Fibroblast of peridontal ligament (primary cell): Measurements from ENCODE around the gene SMTN.
"Not testable (repeated sequence)": the region's sequence is repeated elsewhere in the genome, so short reads cannot be mapped to it uniquely, and the experiment has no call there.

Experiments
- DNase-seq: peaks from one replicate; pipeline ENCODE4 v3.0.0-alpha.2; 2010; ENCODE audit errors: extremely low read depth

SMTN gene

DNA sequence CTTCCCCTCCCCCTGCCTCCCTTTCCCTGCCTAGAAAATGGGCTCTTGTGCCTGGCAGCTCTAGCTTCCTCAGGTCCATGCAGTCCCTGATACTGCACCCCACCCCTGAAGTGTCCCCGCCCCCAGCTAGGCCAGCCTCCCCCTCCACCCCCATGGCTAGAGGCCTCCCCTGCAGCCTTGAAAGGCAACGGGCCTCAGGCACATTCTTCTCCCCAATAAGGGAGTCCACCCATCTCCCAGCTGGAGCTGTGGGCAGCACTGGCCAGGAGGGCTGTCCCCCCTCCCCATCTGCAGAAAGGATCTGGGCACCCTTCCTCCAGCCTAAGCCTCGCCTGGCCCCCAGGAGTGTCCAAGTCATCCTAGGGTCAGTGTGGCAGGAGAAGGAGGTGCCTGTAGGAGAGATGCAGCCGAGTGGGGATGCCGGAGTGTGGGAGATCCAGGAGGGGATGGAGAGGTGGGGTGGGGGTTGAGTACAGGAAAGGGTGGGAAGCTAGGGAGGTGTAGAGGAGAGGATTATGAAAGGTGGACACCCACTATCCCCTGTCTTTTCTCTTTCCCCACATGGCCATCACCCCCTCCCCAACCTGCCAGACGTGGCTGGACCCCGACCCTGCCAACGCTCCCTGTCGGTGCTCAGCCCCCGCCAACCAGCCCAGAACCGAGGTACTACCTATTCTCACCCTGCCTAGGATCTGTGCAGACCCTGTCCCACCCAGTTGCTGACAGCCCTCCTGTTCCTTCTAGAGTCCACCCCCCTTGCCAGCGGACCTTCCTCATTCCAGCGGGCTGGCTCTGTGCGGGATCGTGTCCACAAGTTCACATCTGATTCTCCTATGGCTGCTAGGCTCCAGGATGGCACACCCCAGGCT is 9.3 kb downstream of the SMTN start:
- no peak for DNase-seq

DNA sequence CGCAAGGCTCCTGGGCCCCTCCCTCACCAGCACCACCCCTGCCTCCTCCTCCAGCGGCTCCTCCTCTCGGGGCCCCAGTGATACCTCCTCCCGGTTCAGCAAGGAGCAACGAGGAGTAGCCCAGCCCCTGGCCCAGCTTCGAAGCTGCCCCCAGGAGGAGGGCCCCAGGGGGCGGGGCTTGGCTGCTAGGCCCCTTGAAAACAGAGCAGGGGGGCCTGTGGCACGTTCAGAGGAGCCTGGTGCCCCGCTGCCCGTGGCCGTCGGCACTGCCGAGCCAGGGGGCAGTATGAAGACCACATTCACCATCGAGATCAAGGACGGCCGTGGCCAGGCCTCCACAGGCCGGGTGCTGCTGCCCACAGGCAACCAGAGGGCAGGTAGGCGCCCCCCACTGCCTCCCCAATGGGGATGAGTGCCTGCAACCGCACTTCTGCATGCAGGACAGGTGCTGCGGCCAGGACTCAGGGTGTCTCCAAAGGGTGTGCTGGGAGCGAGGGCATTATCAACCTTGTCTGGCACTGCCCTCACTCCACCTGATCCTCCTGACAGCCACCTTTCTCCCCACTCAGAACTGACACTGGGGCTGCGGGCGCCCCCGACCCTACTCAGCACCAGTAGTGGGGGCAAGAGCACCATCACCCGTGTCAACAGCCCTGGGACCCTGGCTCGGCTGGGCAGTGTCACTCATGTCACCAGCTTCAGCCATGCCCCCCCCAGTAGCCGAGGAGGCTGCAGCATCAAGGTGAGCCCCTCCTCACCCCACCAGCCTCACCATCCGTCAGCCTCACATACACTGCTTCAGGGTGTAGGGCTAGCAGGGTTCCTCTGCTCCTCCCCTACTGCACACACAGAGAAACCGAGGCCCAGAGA is 10.2 kb downstream of the SMTN start:
- DNase-seq = no peak

DNA sequence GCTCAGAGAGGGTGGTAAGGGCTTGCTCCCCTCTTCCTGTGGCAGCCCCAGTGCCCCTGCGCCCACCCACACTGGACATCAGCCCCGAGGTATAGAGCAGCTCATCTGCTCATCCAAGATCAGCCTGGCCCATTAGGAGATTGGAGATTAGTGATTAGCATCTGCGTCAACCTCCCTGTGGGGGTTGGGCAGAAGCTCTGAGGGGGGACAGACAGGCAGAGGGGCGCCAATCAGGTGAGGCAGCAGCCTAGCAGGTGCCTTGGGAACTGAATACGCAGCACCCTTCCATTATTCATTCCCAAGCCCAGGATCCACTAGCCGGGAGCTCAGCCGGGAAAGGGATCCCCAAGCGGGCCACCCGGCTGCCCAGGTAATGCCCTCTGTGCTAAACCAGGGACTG is 11.0 kb downstream of the SMTN start:
- no peak for DNase-seq

DNA sequence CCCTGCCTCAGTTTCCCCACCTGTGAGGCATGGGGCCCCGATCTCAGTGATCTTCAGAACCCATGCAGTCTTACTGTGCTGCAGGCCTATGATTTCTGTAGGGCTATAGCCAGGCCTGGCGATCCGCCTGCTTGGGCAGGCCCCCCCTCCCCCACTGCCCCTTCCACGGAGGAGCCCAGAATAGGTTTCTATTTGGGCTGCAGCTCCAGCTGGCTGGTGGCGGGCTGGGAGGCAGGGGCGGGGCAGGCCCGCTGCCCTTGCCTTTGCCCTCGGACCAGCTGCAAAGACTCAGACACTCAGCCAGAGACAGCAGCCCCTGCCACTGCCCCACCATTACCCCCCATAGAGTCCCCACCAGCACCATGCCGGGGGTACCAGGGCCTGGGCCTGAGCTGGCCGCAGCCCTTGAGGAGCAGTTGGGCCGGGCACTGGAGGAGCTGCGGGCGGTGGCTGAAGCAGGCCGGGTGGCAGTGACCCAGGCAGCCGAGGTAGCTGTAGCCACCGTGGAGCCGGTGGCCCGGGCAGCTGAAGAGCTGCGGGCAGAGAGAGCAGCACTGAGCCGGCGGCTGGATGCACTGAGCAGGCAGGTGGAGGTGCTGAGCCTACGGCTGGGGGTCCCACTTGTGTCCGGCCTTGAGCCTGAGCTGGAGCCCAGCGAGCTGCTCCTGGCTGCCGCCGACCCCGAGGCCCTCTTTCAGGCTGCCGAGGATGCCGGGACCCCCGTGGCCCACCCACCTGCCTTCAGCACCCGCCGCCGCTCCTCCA is 12.2 kb downstream of the SMTN start:
- no peak for DNase-seq

DNA sequence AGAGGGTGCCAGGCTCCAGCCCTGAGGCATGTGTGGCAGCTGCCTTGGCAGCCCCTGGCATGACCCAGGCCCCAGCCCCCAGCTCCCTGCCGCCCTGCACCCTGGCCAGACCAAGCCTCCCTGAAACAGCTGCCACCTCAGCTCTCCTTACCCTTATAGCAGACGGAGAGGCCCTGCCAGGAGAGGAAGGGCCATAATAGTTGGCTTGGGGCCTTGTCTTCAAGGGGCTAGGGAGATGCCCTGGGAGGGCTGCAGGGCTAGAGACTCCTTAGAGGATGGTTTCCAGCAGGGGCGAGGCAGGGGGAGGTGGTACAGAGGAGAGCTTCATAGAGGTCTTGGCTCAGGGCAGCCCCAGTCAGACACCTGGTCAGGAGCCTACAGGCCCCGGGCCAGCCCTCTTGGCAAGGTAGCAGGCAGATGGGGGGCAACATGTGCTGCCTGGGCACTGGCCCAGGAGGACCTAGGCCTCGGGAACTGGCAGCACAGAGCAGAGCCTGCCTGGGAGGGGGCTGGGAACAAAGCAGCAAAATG is 13.0 kb downstream of the SMTN start:
- no peak for DNase-seq

DNA sequence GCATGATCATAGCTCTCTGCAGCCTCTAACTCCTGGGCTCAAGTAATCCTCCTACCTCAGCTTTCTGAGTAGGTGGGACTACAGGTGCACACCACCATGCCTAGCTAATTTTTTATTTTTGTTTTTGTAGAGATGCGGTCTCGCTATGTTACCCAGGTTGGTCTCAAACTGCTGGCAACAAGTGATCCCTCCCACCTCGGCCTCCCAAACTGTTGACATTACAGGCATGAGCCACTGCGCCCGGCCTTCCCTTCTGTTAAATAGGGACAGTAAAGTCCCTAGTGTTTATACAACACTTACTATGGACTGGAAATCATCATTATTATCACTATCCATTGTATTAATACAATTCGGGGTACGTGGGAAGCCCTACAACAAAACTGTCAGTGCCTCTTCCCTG is 13.6 kb downstream of the SMTN start:
- no peak for DNase-seq

DNA sequence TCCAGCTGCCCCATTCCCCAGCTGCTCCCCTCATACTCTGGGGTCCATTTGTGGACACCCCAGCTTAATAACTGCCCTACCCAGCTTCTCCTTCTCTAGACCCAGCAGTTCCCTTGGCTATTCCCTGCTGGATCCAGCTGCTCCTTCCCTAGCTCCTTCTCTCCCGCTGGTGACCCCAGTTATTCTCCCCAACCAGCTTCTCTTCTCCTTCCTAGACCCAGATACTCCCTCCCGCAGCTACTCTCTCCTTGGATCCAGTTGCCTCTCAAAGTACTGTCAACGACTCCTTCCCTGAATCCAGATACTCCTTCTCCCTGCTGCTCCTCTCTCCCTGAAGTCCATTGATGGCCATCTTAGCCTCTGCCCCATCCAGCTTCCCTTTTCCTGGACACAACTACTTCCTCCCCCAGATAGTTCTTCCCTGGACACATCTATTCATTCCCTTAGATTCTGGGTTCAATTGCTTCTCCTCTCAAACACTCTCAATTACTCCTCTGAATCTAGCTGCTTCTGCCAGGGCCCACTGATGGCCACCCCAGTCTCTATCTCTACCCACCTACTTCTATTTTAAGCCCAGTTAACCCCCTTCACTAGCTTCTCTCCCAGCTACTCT is 14.6 kb downstream of the SMTN start:
- no peak for DNase-seq

DNA sequence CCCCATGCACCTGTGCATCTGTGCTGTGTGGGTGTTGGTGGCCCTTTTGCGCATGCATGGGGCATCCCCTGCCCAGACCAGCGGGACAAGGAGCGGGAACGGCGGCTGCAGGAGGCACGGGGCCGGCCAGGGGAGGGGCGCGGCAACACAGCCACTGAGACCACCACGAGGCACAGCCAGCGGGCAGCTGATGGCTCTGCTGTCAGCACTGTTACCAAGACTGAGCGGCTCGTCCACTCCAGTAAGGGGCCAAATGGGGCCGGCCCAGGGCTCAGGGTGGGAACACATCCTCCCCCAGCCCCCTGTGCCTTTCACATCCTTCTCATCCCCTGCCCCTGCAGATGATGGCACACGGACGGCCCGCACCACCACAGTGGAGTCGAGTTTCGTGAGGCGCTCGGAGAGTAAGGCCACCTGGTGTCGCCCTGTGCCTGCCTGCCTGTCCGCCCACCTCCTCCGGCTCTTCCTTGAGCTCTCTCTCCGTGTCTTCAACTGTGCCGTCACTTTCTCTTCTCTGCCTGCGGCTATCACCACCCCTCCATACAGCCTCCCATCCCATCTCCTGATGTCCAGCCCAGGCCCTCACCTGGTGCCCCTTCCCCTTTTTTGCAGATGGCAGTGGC is 15.7 kb downstream of the SMTN start:
- no peak for DNase-seq

DNA sequence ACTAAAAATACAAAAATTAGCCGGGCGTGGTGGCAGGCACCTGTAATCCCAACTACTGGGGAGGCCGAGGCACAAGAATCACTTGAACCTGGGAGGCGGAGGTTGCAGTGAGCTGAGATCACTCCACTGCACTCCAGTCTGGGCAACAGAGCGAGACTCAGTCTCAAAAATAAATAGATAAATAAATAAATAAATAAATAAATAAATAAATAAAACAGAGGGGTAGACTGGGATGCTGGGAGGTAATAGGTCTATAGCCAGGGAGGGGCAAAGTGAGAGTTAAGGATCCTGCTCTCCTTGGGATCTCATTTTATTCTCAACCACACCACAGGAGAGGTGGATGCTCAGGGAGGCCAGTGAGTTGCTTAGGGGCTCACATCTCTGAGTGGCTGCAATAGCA is 16.4 kb downstream of the SMTN start:
- DNase-seq = not testable (repeated sequence)

DNA sequence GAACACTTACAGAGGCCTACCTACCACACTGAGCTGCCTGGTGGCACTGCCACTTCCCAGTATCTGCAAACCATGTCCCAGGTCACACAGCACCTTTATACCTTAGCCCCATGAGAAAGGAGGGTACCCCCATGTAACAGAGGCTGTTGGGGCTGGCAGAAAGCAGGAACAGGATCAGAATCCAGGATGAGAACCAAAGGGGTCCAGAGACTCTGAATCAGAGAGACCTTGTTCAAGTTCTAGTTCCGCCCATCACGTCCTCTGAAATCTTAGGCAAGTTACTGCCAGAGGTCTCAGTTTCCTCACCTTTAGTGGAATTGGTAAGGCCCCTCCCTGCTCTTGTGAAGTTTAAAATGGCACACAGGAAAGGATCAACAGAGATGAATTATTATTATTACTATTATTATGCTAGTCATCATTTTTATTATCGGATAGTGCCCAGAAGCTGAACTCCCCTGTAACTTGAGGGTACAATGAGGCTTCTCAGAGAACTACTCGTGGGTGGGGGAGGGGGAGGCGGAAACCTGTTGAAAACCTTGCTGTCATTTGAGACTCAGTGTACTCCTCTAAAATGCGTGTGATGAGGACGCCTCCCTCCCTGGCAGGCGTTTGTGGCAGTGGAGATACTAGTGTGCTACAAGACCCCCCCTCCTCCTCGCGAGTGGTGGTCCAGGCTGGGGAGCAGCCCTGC is 17.0 kb downstream of the SMTN start:
- DNase-seq = no peak

DNA sequence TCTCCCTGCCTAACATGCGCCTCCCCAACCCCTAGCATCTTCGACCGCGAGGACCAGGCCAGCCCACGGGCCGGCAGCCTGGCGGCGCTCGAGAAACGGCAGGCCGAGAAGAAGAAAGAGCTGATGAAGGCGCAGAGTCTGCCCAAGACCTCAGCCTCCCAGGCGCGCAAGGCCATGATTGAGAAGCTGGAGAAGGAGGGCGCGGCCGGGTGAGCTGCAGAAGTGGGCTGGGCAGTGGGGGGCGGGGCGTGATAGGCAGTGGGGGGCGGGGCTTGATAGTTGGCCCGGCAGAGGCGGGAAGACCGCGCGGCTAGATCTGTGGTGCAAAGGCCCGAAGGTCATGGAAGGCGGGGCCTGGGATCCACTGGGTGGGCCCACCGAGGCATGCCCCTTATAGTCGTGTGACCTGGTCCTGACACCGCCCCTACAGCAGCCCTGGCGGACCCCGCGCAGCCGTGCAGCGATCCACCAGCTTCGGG is 17.6 kb downstream of the SMTN start:
- DNase-seq = no peak

DNA sequence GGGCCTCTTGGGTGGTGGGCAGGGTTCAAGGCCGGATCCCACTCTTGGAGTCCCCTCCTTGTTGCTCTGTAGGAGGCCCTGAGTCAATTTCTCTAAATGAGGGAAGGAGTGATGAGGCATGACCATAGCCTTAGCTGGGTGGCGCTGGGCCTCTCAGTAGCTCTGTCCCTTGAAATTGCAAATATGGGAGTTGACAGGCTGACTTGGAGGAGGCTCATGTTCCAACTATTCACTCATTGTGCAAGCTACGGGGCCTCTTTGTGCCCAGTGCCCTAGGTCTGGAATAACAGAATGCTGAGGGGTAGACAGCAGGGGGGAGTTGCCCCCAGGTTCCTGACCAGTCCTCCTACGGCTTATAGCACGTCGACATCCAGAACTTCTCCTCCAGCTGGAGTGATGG is 18.3 kb downstream of the SMTN start:
- DNase-seq = peak; percentile 36

DNA sequence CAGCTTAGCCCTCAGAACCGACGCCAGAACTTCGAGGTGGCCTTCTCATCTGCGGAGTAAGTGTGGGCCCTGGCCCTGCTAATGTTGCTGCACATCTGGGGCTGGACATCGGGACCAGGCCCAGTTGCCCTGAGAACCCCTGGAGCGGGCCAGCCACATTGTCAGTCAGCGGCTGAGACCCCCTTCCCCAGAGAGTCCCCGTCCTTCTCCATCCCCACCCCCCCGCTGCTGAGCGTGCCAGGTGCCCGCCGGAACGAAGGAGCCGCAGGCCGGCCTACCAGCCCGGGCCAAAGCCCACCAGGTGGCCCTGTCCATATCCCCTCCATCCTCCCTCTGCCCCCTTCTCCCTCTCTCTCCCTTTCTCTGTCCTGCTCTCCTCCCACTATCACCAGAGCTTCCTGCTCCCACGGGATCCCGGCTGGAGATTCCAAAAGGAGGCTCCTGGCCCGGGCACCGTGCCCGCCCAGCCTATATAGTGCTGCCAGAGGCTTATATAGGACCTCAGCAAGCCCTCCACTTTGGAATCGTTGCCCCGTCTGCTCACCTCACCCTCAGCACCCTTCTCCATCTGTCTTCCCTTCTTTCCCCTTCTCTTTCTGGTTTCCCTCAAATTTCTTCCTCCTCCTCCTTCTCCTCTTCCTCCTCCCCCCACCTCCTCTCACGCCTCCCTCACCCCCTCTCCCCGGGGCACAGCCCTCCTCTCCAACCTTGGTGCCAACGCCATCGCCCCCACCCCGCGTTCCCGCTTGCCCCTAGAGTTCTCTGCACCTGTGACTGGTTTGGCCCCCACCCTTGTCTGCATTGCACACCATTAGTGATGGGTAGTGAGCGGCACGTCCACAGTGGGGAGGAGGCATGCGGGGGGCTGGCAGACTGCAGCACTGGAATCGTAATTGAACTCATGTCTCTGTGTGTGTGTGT is 19.0 kb downstream of the SMTN start:
- DNase-seq = no peak

DNA sequence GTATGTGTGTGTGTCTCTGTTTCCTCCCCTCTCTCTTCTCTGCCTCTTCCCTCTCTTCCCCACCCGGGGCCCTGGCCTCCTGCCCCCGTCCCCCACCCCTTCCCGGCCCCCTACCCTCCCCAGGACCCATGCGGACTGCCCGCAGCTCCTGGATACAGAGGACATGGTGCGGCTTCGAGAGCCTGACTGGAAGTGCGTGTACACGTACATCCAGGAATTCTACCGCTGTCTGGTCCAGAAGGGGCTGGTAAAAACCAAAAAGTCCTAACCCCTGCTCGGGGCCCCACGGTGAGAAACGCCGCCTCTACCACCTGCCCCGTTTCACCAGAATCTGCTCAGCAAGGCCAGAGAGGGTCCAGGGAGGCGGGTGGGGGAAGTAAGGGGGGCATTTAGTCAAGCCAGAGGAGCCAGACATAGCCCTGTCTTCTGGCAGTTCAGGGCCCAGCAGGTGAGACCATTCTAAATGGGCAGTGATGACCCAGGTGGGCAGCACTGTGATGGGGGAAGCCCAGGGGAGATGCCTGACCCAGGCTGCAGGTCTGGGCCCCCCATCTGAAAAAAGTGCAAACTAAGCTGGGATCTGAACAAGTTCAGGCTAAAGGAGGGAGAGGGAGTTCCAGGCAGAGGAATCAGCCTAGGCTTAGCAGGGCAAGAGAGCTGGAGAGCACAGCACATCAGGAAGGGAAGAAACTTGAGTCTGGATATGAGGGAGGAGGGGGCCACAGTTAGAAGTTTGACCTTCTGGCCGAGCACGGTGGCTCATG is 19.8 kb downstream of the SMTN start:
- no peak for DNase-seq

DNA sequence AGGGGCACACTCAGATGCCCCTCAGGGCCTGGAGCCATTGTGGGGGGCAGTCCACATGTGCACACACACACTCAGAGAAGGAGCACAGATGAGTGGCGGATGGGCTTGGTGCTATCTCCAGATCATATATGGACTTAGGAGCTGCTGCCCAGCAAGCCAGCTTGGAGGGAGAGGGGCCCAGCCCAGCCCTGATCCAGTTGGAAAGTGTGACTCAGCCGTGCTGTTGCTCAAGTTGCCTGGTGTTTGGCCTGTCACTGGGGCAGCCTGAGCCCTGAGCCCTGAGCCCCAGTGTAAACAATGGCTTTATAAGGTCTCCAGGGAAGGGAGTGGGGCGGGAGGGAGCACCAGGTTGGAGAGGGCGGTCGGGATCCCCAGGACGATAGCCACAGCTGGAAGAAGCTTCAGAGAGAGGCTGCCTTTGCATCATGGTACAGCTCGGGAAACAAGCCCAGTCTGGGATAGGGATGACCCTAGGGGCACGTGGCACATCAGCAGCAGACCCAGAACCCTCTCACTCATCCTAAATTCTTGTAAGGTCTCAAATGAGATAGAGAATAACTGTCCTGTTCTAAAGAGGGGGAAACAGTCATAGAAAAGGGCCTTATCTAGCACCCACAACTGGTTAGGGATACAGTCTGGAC is 21.4 kb downstream of the SMTN start:
- DNase-seq = peak; percentile 97

DNA sequence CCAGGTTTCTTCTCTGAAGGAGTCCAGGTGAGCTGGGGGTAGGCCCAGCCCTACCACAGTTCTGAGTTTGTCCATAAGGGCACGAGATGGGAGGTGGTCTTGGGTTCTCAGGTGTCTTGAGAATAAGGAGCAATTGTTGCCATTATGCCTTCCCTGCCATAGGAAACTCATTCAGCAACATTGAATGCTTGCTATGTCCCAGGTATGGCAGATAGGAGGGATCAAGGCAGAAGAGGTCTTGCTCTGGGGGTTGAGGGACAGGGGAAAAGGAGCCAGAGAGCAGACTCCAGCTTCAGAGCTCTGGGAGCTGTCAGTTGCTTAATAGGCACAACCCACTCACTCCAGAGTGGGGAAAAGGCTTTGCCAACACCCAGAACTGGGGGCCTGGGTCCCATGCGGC is 22.0 kb downstream of the SMTN start:
- no peak for DNase-seq

DNA sequence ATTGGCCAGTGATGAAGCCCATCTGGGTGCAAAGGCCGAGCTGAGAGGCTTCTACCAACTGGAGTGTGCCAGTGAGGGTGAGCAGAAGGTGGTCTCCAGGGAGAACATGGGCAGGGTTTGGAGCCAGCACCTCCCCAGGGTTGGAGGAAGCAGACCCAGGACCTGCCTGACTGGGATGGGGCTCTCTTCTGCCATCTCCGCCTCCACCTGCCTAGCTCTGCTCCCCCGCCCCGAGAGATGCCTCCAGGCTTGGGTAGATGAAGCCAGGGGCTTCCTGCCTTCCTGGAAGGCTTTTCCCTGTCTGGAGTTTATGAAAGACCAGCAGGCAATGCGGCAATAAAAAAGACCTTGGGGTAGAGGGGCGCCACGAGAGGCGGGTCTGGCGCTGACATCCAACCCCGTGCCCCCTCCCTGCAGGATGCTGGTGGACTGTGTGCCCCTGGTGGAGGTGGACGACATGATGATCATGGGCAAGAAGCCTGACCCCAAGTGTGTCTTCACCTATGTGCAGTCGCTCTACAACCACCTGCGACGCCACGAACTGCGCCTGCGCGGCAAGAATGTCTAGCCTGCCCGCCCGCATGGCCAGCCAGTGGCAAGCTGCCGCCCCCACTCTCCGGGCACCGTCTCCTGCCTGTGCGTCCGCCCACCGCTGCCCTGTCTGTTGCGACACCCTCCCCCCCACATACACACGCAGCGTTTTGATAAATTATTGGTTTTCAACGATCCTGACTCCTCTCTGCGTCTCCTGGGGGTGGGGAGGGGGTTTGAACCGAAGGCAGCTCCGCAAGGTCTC is 23.0 kb downstream of the SMTN start:
- no peak for DNase-seq
